Activated T-helper 17 cell treated with anti-CD3 and anti-CD28 coated beads, Interleukin-2, amount 50 U/mL, for 72 hours (primary cell): ENCODE data around the gene KCNIP1. TPM values are rescaled to one million over a fixed set of nuclear protein-coding genes. Genes with fewer than 3 reads are reported as not detected.

Source experiments
- ATAC-seq: fragments of 150-1000 bp; cut with Tn5 transposase; replicated peaks from 2 replicates; pipeline ENCODE4 v1.10.0; 2021; ENCODE audit warnings: mild to moderate bottlenecking, moderate library complexity
- H3K27ac Mint-ChIP-seq: one replicate; pipeline ENCODE4 v1.8.0; 2022; ENCODE audit warnings: mixed read lengths
- H3K27me3 Mint-ChIP-seq: one replicate; pipeline ENCODE4 v1.8.0; 2022; ENCODE audit warnings: mixed read lengths
- H3K36me3 Mint-ChIP-seq: one replicate; pipeline ENCODE4 v1.8.0; 2022; ENCODE audit warnings: low read depth, mild to moderate bottlenecking, mixed read lengths
- H3K4me1 Mint-ChIP-seq: one replicate; pipeline ENCODE4 v1.8.0; 2022; ENCODE audit warnings: mixed read lengths
- H3K4me3 Mint-ChIP-seq: one replicate; pipeline ENCODE4 v1.8.0; 2022; ENCODE audit warnings: mild to moderate bottlenecking, mixed read lengths
- H3K9me3 Mint-ChIP-seq: one replicate; pipeline ENCODE4 v1.8.0; 2022; ENCODE audit warnings: mixed read lengths
- total RNA-seq, 2 donors: library from RNA; stranded (reverse); gene quantifications; one replicate each; pipeline ENCODE4 v1.2.3, GENCODE V29; 2022

Gene KCNIP1
- not detected for total RNA-seq

GRCh38 chr5:170503990-170504596 is at the start of gene KCNIP1:
Gene KCNIP1 (plus strand): TSS chr5:170504020.
- ATAC-seq, result no peak
- no peaks in the 10 kb centered on the region for H3K36me3 Mint-ChIP-seq
- no peaks in the 10 kb centered on the region for H3K4me1 Mint-ChIP-seq
- no peaks in the 10 kb centered on the region for H3K9me3 Mint-ChIP-seq
- H3K27ac Mint-ChIP-seq, result no peak within 1 kb of the TSS
- no peak within 1 kb of the TSS for H3K4me3 Mint-ChIP-seq
- H3K27me3 Mint-ChIP-seq, result peaks cover 49% of the 10 kb centered on the region

DNA sequence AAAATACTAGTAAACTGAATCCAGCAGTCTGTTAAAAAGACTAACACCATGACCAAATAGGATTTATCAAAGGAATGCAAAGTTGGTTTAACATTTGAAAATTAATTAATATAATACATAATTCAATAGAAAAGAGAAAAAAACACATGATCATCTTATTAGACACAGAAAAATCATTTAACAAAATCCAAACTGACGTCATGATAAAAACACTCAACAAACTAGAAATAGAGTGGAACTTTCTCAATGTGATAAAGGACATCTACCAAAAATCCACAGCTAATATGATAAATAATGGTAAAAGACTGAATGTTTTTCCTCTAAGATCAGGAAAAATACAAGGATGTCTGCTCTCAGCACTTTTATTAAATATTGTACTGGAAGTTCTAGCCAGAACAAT is 40.4 kb upstream of the KCNIP1 start:
- Mint-ChIP-seq H3K27me3 (peaks cover 31% of the 10 kb centered on the region), H3K36me3 (no peaks in the 10 kb centered on the region), H3K9me3 (peaks cover 6% of the 10 kb centered on the region), H3K4me3 (no peak overlapping the region), H3K27ac (no peak overlapping the region), H3K4me1 (no peaks in the 10 kb centered on the region)
- no peak for ATAC-seq

DNA sequence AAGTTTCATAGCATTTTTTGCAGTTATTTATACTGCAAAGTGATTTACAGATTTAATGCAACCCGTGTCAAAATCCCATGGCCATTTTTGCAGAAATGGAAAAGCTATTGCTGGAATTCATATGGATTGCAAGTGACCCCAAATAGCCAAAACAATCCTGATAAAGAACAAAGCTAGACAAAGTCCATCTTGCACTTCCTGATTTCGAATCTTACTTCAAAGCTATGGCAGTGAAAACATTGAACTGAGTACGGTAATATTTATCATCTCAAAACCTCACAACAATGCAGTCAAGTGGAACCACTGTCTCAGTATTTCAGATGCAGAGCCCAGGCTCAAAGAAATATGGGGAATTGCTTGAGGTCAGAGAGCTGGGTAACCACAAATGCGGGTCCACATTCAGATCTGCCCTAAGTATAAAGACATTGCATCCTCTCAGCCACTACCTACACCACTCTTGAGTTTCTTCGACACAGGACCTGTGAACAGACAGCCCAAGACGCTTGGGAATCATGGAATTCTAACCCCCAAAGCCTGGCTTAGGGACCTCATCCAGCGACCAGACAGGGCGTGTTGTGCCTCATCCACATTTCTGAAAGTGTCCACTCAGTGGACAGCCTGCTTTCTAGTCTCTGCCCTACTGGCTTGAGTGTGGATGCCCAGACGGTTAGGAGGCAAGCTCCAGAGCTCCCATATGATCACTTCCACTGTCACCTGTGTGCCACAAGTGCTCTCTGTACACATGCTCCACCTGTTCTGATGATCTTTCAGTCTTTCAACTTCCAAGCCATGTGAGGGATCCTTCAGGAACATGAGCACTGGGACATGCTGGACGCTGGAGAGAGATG is 39.3 kb upstream of the KCNIP1 start:
- no peak for ATAC-seq
- no peak overlapping the region for H3K27ac Mint-ChIP-seq

DNA sequence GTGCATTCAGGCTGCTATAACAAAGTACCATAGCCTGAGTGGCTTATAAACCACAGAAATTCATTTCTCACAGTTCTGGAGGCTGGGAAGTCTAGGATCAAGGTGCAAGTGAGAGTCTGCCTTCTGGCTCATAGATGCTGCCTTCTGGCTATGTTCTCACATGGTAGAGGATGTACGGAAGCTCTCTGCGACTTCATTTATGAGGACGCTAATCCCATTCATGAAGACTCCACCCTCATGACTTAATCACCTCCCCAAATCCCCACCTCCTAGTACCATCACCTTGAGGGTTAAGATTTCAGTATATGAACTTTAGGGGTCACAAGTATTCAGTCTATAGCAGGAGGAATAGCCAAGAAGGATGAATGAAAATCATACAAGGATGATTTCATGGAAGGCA is 37.3 kb upstream of the KCNIP1 start:
- Mint-ChIP-seq H3K4me1 (no peaks in the 10 kb centered on the region), H3K4me3 (no peak overlapping the region), H3K9me3 (no peaks in the 10 kb centered on the region), H3K27me3 (peaks cover 15% of the 10 kb centered on the region), H3K36me3 (no peaks in the 10 kb centered on the region), H3K27ac (no peak overlapping the region)
- no peak for ATAC-seq

More for the DNA sequence above, 39.3 kb upstream of the KCNIP1 start:
- H3K4me1 Mint-ChIP-seq, result no peaks in the 10 kb centered on the region
- H3K36me3 Mint-ChIP-seq, result no peaks in the 10 kb centered on the region
- peaks cover 25% of the 10 kb centered on the region for H3K27me3 Mint-ChIP-seq
- peaks cover 5% of the 10 kb centered on the region for H3K9me3 Mint-ChIP-seq
- no peak overlapping the region for H3K4me3 Mint-ChIP-seq

GRCh38 chr5:170466988-170467707 is 36.7 kb upstream of the KCNIP1 start:
- peak; percentile 98 for ATAC-seq
- Mint-ChIP-seq H3K36me3 (no peaks in the 10 kb centered on the region), H3K9me3 (no peaks in the 10 kb centered on the region), H3K4me1 (no peaks in the 10 kb centered on the region), H3K27me3 (peaks cover 11% of the 10 kb centered on the region), H3K27ac (no peak overlapping the region), H3K4me3 (no peak overlapping the region)

DNA sequence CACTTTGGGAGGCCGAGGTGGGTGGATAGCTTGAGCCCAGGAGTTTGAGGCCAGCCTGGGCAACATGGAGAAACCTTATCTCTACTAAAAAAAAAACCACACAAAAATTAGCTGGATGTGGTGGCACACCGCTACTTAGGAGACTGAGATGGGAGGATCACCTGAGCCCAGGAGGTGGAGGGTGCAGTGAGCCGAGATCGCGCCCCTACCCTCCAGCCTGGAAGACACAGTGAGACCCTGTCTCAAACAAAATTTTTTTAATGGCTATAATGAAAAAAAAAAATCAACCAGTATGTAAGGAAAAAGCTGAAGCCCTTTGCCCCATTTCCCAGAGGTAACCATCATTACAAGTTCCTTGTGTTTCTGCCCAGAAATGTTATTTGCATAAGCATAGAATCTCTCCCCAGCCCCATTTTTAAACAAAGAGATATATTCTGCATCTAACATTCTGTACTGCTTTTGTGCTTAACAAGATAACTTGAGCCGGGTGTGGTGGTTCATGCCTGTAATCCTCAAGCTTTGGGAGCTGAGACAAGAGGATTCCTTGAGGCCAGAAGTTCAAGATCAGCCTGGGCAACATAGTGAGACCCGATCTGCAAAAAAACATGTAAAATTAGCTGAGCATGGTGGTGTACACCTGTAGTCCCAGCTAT is 35.1 kb upstream of the KCNIP1 start:
- Mint-ChIP-seq H3K4me1 (no peaks in the 10 kb centered on the region), H3K27me3 (peaks cover 20% of the 10 kb centered on the region), H3K4me3 (no peak overlapping the region), H3K27ac (no peak overlapping the region), H3K9me3 (no peaks in the 10 kb centered on the region), H3K36me3 (no peaks in the 10 kb centered on the region)
- no peak for ATAC-seq

GRCh38 chr5:170469414-170469813 is 34.4 kb upstream of the KCNIP1 start:
- Mint-ChIP-seq H3K36me3 (no peaks in the 10 kb centered on the region), H3K9me3 (no peaks in the 10 kb centered on the region), H3K27me3 (peaks cover 23% of the 10 kb centered on the region), H3K4me1 (no peaks in the 10 kb centered on the region), H3K27ac (no peak overlapping the region), H3K4me3 (no peak overlapping the region)
- ATAC-seq, result no peak

GRCh38 chr5:170470275-170470674 is 33.5 kb upstream of the KCNIP1 start:
- Mint-ChIP-seq H3K4me3 (no peak overlapping the region), H3K36me3 (no peaks in the 10 kb centered on the region), H3K9me3 (no peaks in the 10 kb centered on the region), H3K27ac (no peak overlapping the region), H3K4me1 (no peaks in the 10 kb centered on the region), H3K27me3 (peaks cover 28% of the 10 kb centered on the region)
- ATAC-seq, result no peak

DNA sequence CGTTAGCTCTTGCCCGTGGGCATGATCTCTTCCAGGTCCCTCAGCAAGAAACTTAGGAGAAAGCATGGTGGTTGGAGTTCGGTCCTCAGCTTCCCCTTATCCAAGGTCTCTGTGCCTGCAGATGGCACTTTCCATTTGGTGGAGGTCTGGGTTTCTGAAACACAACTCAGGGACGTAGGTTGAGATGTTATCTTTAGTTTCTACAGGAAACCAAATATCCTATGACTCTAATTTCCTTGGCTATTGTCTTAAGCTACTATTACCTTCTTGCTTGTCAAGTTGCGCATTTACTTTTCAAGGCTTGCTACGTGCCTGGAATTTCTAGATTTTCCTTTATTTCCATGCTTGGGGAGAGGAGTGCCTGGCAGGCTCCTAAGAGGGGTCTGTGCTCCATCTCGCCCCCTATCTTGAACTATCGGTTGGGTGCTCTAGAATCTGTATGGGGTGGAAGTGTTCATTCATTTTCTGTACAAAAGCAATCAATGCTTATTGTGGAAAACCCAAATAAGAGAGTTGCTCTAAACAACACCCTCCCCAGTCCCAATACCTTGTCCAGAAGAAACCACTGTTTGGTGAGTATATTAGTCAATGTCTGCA is 32.9 kb upstream of the KCNIP1 start:
- H3K4me3 Mint-ChIP-seq, result no peak overlapping the region
- H3K36me3 Mint-ChIP-seq, result no peaks in the 10 kb centered on the region
- peaks cover 32% of the 10 kb centered on the region for H3K27me3 Mint-ChIP-seq
- H3K9me3 Mint-ChIP-seq, result no peaks in the 10 kb centered on the region
- no peaks in the 10 kb centered on the region for H3K4me1 Mint-ChIP-seq
- no peak overlapping the region for H3K27ac Mint-ChIP-seq
- ATAC-seq, result no peak

DNA sequence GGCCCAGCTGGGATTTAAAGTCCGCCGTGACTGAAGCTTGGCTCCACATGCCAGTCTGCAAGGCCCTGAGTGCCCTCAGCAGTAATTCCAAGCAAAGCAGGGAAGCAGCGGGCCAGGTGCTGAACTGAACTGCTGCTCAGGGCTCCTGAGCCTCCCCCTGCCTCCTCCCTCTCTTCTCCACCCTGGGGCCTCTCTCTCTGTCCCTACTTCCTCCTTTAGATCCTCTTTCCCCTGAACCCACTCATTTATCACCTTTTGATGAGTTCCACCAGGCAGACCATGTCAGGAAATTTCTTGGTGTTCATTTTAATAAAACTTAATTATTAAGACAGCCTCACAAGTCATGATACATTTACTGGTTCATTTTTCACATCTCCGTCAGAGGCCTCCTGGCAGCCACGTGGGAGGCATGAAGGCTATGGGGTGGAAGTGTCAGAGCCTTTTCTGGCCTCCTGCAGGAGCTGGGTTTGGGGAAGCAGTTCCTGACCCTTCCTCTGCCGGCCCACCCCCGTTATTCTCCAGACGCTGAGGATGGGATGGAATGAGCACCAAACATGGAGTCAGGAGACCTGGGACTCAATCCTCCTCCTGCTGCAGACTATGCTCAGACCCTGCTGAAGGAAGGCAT is 32.2 kb upstream of the KCNIP1 start:
- no peaks in the 10 kb centered on the region for H3K9me3 Mint-ChIP-seq
- peaks cover 35% of the 10 kb centered on the region for H3K27me3 Mint-ChIP-seq
- no peaks in the 10 kb centered on the region for H3K4me1 Mint-ChIP-seq
- H3K4me3 Mint-ChIP-seq, result no peak overlapping the region
- no peak for ATAC-seq
- H3K27ac Mint-ChIP-seq, result no peak overlapping the region
- no peaks in the 10 kb centered on the region for H3K36me3 Mint-ChIP-seq

GRCh38 chr5:170473642-170474041 is 30.2 kb upstream of the KCNIP1 start:
- no peak for ATAC-seq
- H3K4me1 Mint-ChIP-seq, result no peaks in the 10 kb centered on the region
- no peak overlapping the region for H3K27ac Mint-ChIP-seq
- peaks cover 45% of the 10 kb centered on the region for H3K27me3 Mint-ChIP-seq
- H3K4me3 Mint-ChIP-seq, result no peak overlapping the region
- no peaks in the 10 kb centered on the region for H3K36me3 Mint-ChIP-seq
- no peaks in the 10 kb centered on the region for H3K9me3 Mint-ChIP-seq

DNA sequence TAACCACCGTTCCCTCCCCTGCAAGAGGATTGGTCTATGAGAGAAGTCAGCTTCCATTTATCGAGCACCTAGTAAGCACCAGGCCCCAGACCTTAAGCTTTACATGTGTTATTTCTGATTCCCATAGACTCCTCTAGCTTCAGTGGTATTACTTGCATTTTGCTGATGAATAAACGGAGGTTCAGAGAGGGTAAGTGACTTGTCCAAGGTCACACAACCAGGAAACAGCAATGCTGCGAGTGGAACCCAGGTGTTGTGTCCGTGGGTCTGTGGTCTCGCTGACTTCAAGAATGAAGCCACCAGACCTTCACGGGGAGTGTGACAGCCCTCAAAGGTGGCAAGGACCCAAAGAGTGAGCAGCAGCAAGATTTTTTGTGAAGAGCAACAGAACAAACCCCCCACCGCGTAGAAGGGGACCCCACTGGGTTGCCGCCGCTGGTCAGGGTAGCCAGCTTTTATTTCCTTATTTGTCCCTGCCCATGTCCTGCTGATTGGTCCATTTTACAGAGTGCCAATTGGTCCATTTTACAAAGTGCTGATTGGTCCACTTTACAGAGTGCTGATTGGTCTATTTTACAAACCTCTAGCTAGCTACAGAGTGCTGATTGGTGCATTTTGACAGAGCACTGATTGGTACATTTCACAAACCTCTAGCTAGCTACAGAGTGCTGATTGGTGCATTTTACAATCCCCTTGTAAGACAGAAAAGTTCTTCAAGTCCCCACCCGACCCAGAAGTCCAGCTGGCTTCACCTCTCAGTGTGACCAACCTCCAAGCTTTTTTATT is 29.1 kb upstream of the KCNIP1 start:
- no peaks in the 10 kb centered on the region for H3K36me3 Mint-ChIP-seq
- H3K27me3 Mint-ChIP-seq, result peaks cover 46% of the 10 kb centered on the region
- H3K4me1 Mint-ChIP-seq, result no peaks in the 10 kb centered on the region
- H3K27ac Mint-ChIP-seq, result no peak overlapping the region
- no peaks in the 10 kb centered on the region for H3K9me3 Mint-ChIP-seq
- ATAC-seq, result no peak
- no peak overlapping the region for H3K4me3 Mint-ChIP-seq

DNA sequence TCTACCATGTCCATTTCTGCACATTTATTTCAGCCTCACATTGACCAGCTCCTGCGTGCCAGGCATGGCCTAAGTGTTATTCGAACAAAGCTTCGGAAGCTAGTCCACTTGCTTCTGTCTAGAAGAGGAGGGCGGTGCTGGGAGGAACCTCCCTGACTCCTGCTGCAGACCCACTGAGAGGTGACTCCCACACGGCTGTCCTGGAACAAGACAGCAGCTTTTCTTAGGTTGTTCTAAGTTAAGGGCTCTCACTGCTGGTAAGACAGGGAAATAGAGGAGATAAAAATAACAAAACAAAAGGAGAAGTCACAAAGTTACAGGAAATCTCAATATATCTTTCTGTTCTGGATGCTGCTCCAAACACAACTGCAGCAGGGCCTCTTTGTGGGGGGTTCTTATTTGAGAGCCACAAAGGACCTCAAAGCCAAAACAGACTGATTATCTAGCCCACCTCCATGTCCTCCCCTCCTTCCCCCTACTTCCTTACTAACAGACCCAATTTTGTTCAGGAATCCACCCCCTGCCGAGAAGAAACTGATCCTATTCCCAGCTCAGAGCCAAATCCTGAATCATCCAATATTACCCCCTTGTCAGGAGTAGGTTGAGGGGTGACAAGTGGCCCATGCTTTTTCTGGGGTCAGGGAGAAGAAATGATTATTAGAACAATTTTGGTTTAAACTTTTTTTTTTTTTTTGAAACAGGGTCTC is 28.4 kb upstream of the KCNIP1 start:
- Mint-ChIP-seq H3K27ac (no peak overlapping the region), H3K4me3 (no peak overlapping the region), H3K27me3 (peaks cover 43% of the 10 kb centered on the region), H3K4me1 (no peaks in the 10 kb centered on the region), H3K9me3 (no peaks in the 10 kb centered on the region), H3K36me3 (no peaks in the 10 kb centered on the region)
- no peak for ATAC-seq
